SJSA1 (cell line): ENCODE measurements around the gene LYPD8. TPM values are rescaled to one million over a fixed set of nuclear protein-coding genes. Genes with fewer than 3 reads are reported as not detected.

Source experiments
- DNase-seq, 2 experiments: peaks; one replicate each; pipeline ENCODE4 v3.0.0-alpha.2; 2015 to 2020; ENCODE audit warnings: low spot score in 2 of 2, low read depth in 1 of 2
- H3K27ac ChIP-seq: fragments of 250-450 bp; sonication (Bioruptor Pico); 2 replicates; pipeline ENCODE4 v1.5.1; 2020; ENCODE audit warnings: mild to moderate bottlenecking, moderate library complexity
- H3K27me3 ChIP-seq: fragments of 250-450 bp; sonication (Bioruptor Pico); replicated peaks from 2 replicates; pipeline ENCODE4 v1.5.1; 2020; ENCODE audit warnings: mild to moderate bottlenecking, moderate library complexity
- H3K36me3 ChIP-seq: fragments of 250-450 bp; sonication (Bioruptor Pico); 2 replicates; pipeline ENCODE4 v1.5.1; 2020; ENCODE audit warnings: mild to moderate bottlenecking
- H3K4me1 ChIP-seq: fragments of 250-450 bp; sonication (Bioruptor Pico); replicated peaks from 2 replicates; pipeline ENCODE4 v1.6.1; 2021; ENCODE audit warnings: mild to moderate bottlenecking
- H3K4me3 ChIP-seq: fragments of 250-450 bp; sonication (Bioruptor Pico); 2 replicates; pipeline ENCODE4 v1.5.1; 2020; ENCODE audit warnings: mild to moderate bottlenecking
- H3K9me3 ChIP-seq: fragments of 250-450 bp; sonication (Bioruptor Pico); replicated peaks from 2 replicates; pipeline ENCODE4 v1.5.1; 2020; ENCODE audit warnings: mild to moderate bottlenecking
- total RNA-seq: library from RNA; depleted of rRNA; stranded (reverse); fragments of >200 nt; shearing (Covaris generic); gene quantifications from 2 replicates; pipeline ENCODE4 v1.2.3, GENCODE V29; 2014

Gene LYPD8
- total RNA-seq, 1 experiment from 2014 or later: not detected

GRCh38 chr1:248783367-248783766, 27.8 kb upstream of the LYPD8 start:
- Histone ChIP-seq H3K27me3 (no peaks in the 10 kb centered on the region), H3K9me3 (no peaks in the 10 kb centered on the region), H3K27ac (no peak overlapping the region), H3K36me3 (no peaks in the 10 kb centered on the region), H3K4me1 (no peaks in the 10 kb centered on the region), H3K4me3 (no peak overlapping the region)
- DNase-seq: no peak

- Histone ChIP-seq H3K9me3 (no peaks in the 10 kb centered on the region), H3K27me3 (no peaks in the 10 kb centered on the region), H3K36me3 (no peaks in the 10 kb centered on the region), H3K4me3 (no peak overlapping the region), H3K27ac (no peak overlapping the region), H3K4me1 (no peaks in the 10 kb centered on the region)
- DNase-seq: no peak
Observed at GRCh38 chr1:248782416-248783141, 27.0 kb upstream of the LYPD8 start.

GRCh38 chr1:248779350-248779749, 23.8 kb upstream of the LYPD8 start:
- Histone ChIP-seq H3K4me3 (no peak overlapping the region), H3K4me1 (no peaks in the 10 kb centered on the region), H3K9me3 (no peaks in the 10 kb centered on the region), H3K36me3 (no peaks in the 10 kb centered on the region), H3K27ac (no peak overlapping the region), H3K27me3 (no peaks in the 10 kb centered on the region)
- DNase-seq: no peak

GRCh38 chr1:248778906-248779305, 23.3 kb upstream of the LYPD8 start:
- no peak for DNase-seq
- no peak overlapping the region for H3K27ac ChIP-seq
- no peaks in the 10 kb centered on the region for H3K36me3 ChIP-seq
- H3K4me3 ChIP-seq: no peak overlapping the region
- H3K4me1 ChIP-seq: no peaks in the 10 kb centered on the region
- H3K9me3 ChIP-seq: no peaks in the 10 kb centered on the region
- no peaks in the 10 kb centered on the region for H3K27me3 ChIP-seq

- DNase-seq: no peak
- no peaks in the 10 kb centered on the region for H3K4me1 ChIP-seq
- H3K9me3 ChIP-seq: no peaks in the 10 kb centered on the region
- H3K27me3 ChIP-seq: no peaks in the 10 kb centered on the region
- H3K36me3 ChIP-seq: no peaks in the 10 kb centered on the region
- H3K4me3 ChIP-seq: no peak overlapping the region
- H3K27ac ChIP-seq: no peak overlapping the region
Observed at GRCh38 chr1:248776991-248777390, 21.4 kb upstream of the LYPD8 start.

- Histone ChIP-seq H3K27ac (no peak overlapping the region), H3K36me3 (no peaks in the 10 kb centered on the region), H3K4me3 (no peak overlapping the region), H3K4me1 (no peaks in the 10 kb centered on the region), H3K9me3 (no peaks in the 10 kb centered on the region), H3K27me3 (no peaks in the 10 kb centered on the region)
- no peak for DNase-seq
Observed at GRCh38 chr1:248775441-248775840, 19.9 kb upstream of the LYPD8 start.

- DNase-seq: no peak
- 0 out of 2 replicates have a peak, but pooled peaks cover 2% of the 10 kb centered on the region for H3K9me3 ChIP-seq
- no peaks in the 10 kb centered on the region for H3K27me3 ChIP-seq
- no peak overlapping the region for H3K27ac ChIP-seq
- H3K36me3 ChIP-seq: no peaks in the 10 kb centered on the region
- no peaks in the 10 kb centered on the region for H3K4me1 ChIP-seq
- H3K4me3 ChIP-seq: no peak overlapping the region
Observed at GRCh38 chr1:248759644-248760043, 4.1 kb upstream of the LYPD8 start.

- no peaks in the 10 kb centered on the region for H3K4me1 ChIP-seq
- H3K4me3 ChIP-seq: no peak overlapping the region
Observed at GRCh38 chr1:248758352-248758751, 2.8 kb upstream of the LYPD8 start.

GRCh38 chr1:248757784-248758195, 2.2 kb upstream of the LYPD8 start:
- no peak for DNase-seq
- Histone ChIP-seq H3K9me3 (peaks cover 10% of the 10 kb centered on the region), H3K27ac (no peak overlapping the region), H3K4me3 (no peak overlapping the region), H3K27me3 (no peaks in the 10 kb centered on the region), H3K36me3 (no peaks in the 10 kb centered on the region), H3K4me1 (no peaks in the 10 kb centered on the region)

More at GRCh38 chr1:248758352-248758751, 2.8 kb upstream of the LYPD8 start:
- H3K27me3 ChIP-seq: no peaks in the 10 kb centered on the region
- H3K9me3 ChIP-seq: peaks cover 10% of the 10 kb centered on the region
- H3K27ac ChIP-seq: no peak overlapping the region
- no peaks in the 10 kb centered on the region for H3K36me3 ChIP-seq
- DNase-seq: no peak

- H3K9me3 ChIP-seq: peaks cover 10% of the 10 kb centered on the region
- no peak overlapping the region for H3K27ac ChIP-seq
- no peaks in the 10 kb centered on the region for H3K27me3 ChIP-seq
- H3K4me3 ChIP-seq: no peak overlapping the region
- no peaks in the 10 kb centered on the region for H3K4me1 ChIP-seq
- no peaks in the 10 kb centered on the region for H3K36me3 ChIP-seq
- DNase-seq: no peak
Observed at GRCh38 chr1:248756636-248757035, 1.1 kb upstream of the LYPD8 start.

- no peak overlapping the region for H3K27ac ChIP-seq
- H3K36me3 ChIP-seq: no peaks in the 10 kb centered on the region
- H3K27me3 ChIP-seq: no peaks in the 10 kb centered on the region
- H3K4me1 ChIP-seq: no peaks in the 10 kb centered on the region
- DNase-seq: no peak
- H3K9me3 ChIP-seq: peaks cover 10% of the 10 kb centered on the region
- H3K4me3 ChIP-seq: no peak overlapping the region
Observed at GRCh38 chr1:248756151-248756550, 592 bp upstream of the LYPD8 start.

GRCh38 chr1:248753708-248754280, 1.8 kb downstream of the LYPD8 start:
- H3K4me3 ChIP-seq: no peak overlapping the region
- H3K4me1 ChIP-seq: no peaks in the 10 kb centered on the region
- no peak overlapping the region for H3K27ac ChIP-seq
- no peaks in the 10 kb centered on the region for H3K27me3 ChIP-seq
- DNase-seq: no peak
- no peaks in the 10 kb centered on the region for H3K36me3 ChIP-seq
- H3K9me3 ChIP-seq: peaks cover 10% of the 10 kb centered on the region

GRCh38 chr1:248753029-248753594, 2.4 kb downstream of the LYPD8 start:
- DNase-seq: no peak
- Histone ChIP-seq H3K4me3 (no peak overlapping the region), H3K9me3 (peaks cover 10% of the 10 kb centered on the region), H3K27me3 (no peaks in the 10 kb centered on the region), H3K27ac (no peak overlapping the region), H3K4me1 (no peaks in the 10 kb centered on the region), H3K36me3 (no peaks in the 10 kb centered on the region)

GRCh38 chr1:248752161-248753028, 3.2 kb downstream of the LYPD8 start:
- no peaks in the 10 kb centered on the region for H3K36me3 ChIP-seq
- H3K27ac ChIP-seq: no peak overlapping the region
- no peak overlapping the region for H3K4me3 ChIP-seq
- DNase-seq: no peak
- peaks cover 8% of the 10 kb centered on the region for H3K9me3 ChIP-seq
- no peaks in the 10 kb centered on the region for H3K27me3 ChIP-seq
- no peaks in the 10 kb centered on the region for H3K4me1 ChIP-seq
